H1 (cell line): Measurements from ENCODE around the gene SPIB.

ENCODE experiments used
- BACH1 ChIP-seq: IDR thresholded peaks from 2 replicates; pipeline ENCODE4 v1.6.1; 2012; ENCODE audit warnings: low read length, improper control_type of control experiment
- BCL11A ChIP-seq, 2 experiments: IDR thresholded peaks; one replicate each; pipeline ENCODE4 v1.6.1; 2011; ENCODE audit warnings: low read depth in 2 of 2, low read length in 2 of 2, mild to moderate bottlenecking in 2 of 2
- CEBPB ChIP-seq: IDR thresholded peaks from 2 replicates; pipeline ENCODE4 v1.6.1; 2012; ENCODE audit warnings: low read depth, low read length
- CTCF ChIP-seq, 3 experiments: IDR thresholded peaks; 1 replicate in 2 of 3; 2 replicates in 1 of 3; pipeline versions ENCODE4 v1.5.1 to v1.6.1; 2011; ENCODE audit warnings: low read length in 3 of 3, mild to moderate bottlenecking in 3 of 3, inconsistent platforms in 2 of 3, low read depth in 1 of 3, moderate library complexity in 1 of 3; ENCODE audit not compliant: insufficient read depth in 1 of 3; ENCODE audit errors: control extremely low read depth in 1 of 3
- FOSL1 ChIP-seq: IDR thresholded peaks from 2 replicates; pipeline ENCODE4 v1.6.1; 2011; ENCODE audit warnings: mild to moderate bottlenecking, low read depth, low read length, moderate library complexity; ENCODE audit not compliant: insufficient read depth
- PHF8 ChIP-seq: fragments of 200-600 bp; sonication (generic); conservative IDR thresholded peaks from 2 replicates; pipeline ENCODE4 v1.7.1; 2012; ENCODE audit warnings: low read depth, mild to moderate bottlenecking, inconsistent platforms, low read length, moderate library complexity
- POLR2A ChIP-seq, 2 experiments: IDR thresholded peaks; 1 replicate in 1 of 2; 2 replicates in 1 of 2; pipeline ENCODE4 v1.6.1; 2011; ENCODE audit warnings: low read depth in 2 of 2, low read length in 2 of 2, mild to moderate bottlenecking in 2 of 2; ENCODE audit errors: control extremely low read depth in 1 of 2
- TAF7 ChIP-seq: optimal IDR thresholded peaks from 2 replicates; pipeline ENCODE3; 2011; ENCODE audit warnings: low read depth, mild to moderate bottlenecking, inconsistent platforms, low read length, moderate library complexity, borderline replicate concordance
- YY1 ChIP-seq: IDR thresholded peaks from 2 replicates; pipeline ENCODE4 v1.6.1; 2011; ENCODE audit warnings: low read depth, mild to moderate bottlenecking, low read length

GRCh38 chr19:50433201-50434180 lies 14.8 kb downstream of the SPIB start:
- no peak for TF ChIP-seq CTCF (IDR thresholded peaks at IDR 0.05; ENCODE audit: control extremely low read depth in 1 of 3, insufficient read depth in 1 of 3, low read depth in 1 of 3, low read length in 3 of 3)
- no peak for TF ChIP-seq BCL11A (IDR thresholded peaks at IDR 0.05; ENCODE audit: low read depth in 2 of 2, low read length in 2 of 2)
- no peak for TF ChIP-seq TAF7
- TF ChIP-seq PHF8: no peak
- no peak for TF ChIP-seq POLR2A (IDR thresholded peaks at IDR 0.05; ENCODE audit: control extremely low read depth in 1 of 2, low read depth in 2 of 2, low read length in 2 of 2)
- TF ChIP-seq FOSL1: no peak
- no peak for TF ChIP-seq BACH1
- no peak for TF ChIP-seq CEBPB
- no peak for TF ChIP-seq YY1
